K562 (cell line): Measurements from ENCODE around the gene CITED2. TPM values are rescaled to one million over a fixed set of nuclear protein-coding genes. Genes with fewer than 3 reads are reported as not detected.

Experiments used
- ARHGAP35 ChIP-seq: fragments of 450-650 bp; IDR thresholded peaks from 2 replicates; pipeline ENCODE4 v1.6.1; 2018; ENCODE audit not compliant: partially characterized antibody
- ELK1 ChIP-seq: sonication (generic); formaldehyde crosslinking; IDR thresholded peaks from 2 replicates; pipeline ENCODE4 v1.8.1; 2022; ENCODE audit warnings: missing genetic modification reagents
- ID3 ChIP-seq, 2 experiments: fragments of 250-450 bp in 1 of 2; fragments of 450-650 bp in 1 of 2; sonication (Bioruptor Pico) in 1 of 2; IDR thresholded peaks; 2 replicates each; pipeline versions ENCODE4 v1.6.1 to v1.8.0; 2016 to 2021; ENCODE audit warnings: mild to moderate bottlenecking in 2 of 2, moderate library complexity in 2 of 2, missing compliant biosample characterization in 1 of 2, missing genetic modification characterization in 1 of 2
- MECOM ChIP-seq: fragments of 250-450 bp; sonication (Bioruptor Pico); IDR thresholded peaks from 2 replicates; pipeline ENCODE4 v1.8.0; 2022; ENCODE audit warnings: inconsistent platforms
- MYC ChIP-seq, 2 experiments: fragments of 250-450 bp in 1 of 2; sonication (Bioruptor Pico) in 1 of 2; IDR thresholded peaks; 2 replicates each; pipeline versions ENCODE4 v1.5.1 to v1.6.1; 2012 to 2021; ENCODE audit warnings: low read depth in 2 of 2, borderline replicate concordance in 1 of 2, improper control_type of control experiment in 1 of 2, low read length in 1 of 2, mild to moderate bottlenecking in 1 of 2, moderate library complexity in 1 of 2
- POLR2A ChIP-seq: fragments of 450-650 bp; conservative IDR thresholded peaks from 2 replicates; pipeline ENCODE4 v1.6.1; 2016
- PRDM10 ChIP-seq: fragments of 450-650 bp; IDR thresholded peaks from 2 replicates; pipeline ENCODE4 v1.6.1; 2018; ENCODE audit not compliant: partially characterized antibody
- PRMT5 ChIP-seq: sonication (generic); formaldehyde crosslinking; IDR thresholded peaks from 2 replicates; pipeline ENCODE4 v1.5.0; 2020; ENCODE audit warnings: missing genetic modification reagents
- PTTG1 ChIP-seq: fragments of 450-650 bp; IDR thresholded peaks from 2 replicates; pipeline ENCODE4 v1.6.1; 2016; ENCODE audit warnings: low read depth, mild to moderate bottlenecking, missing genetic modification characterization, missing compliant biosample characterization
- RBBP5 ChIP-seq: fragments of 200-600 bp; sonication (generic); IDR thresholded peaks from 2 replicates; pipeline ENCODE4 v1.6.1; 2012; ENCODE audit warnings: borderline replicate concordance, mild to moderate bottlenecking, low read length, control low read depth, inconsistent platforms; ENCODE audit not compliant: insufficient read depth, poor library complexity, severe bottlenecking
- TFAP4 ChIP-seq: sonication (generic); formaldehyde crosslinking; IDR thresholded peaks from 2 replicates; pipeline ENCODE4 v1.8.0; 2022; ENCODE audit warnings: missing genetic modification reagents, mild to moderate bottlenecking, moderate library complexity, borderline replicate concordance
- THRB ChIP-seq: fragments of 450-650 bp; formaldehyde crosslinking; conservative IDR thresholded peaks from 2 replicates; pipeline ENCODE4 v1.4.0; 2022; ENCODE audit warnings: mild to moderate bottlenecking, missing genetic modification characterization
- ZKSCAN1 ChIP-seq: fragments of 150-350 bp; IDR thresholded peaks from 2 replicates; pipeline ENCODE4 v1.6.1; 2016; ENCODE audit warnings: low read depth, low read length
- ZNF511 ChIP-seq: sonication (generic); formaldehyde crosslinking; IDR thresholded peaks from 2 replicates; pipeline ENCODE4 v1.8.0; 2022; ENCODE audit warnings: mild to moderate bottlenecking, missing genetic modification reagents
- ZSCAN32 ChIP-seq: fragments of 450-650 bp; formaldehyde crosslinking; IDR thresholded peaks from 2 replicates; pipeline ENCODE4 v1.4.0; 2020; ENCODE audit warnings: mild to moderate bottlenecking, moderate library complexity
- polyA plus RNA-seq, 8 experiments: library from polyadenylated mRNA; depleted of rRNA in 4 of 8; stranded (reverse) in 5 of 8; unstranded in 3 of 8; fragments of >200 nt; fragmentation: Nextera tagmentation in 2 of 8; fragmentation: Illumina TruSeq in 1 of 8; extraction: Ambion mirVana in 2 of 8; extraction: Trizol in 1 of 8; gene quantifications; 2 replicates each; pipeline versions ENCODE4 v1.2.1 to v1.2.3, GENCODE V29; 2011 to 2014; ENCODE audit warnings: inconsistent platforms in 1 of 8, missing spikeins in 1 of 8
- total RNA-seq, 7 experiments: library from RNA; depleted of rRNA in 6 of 7; stranded (reverse); fragments of >200 nt in 6 of 7; fragmentation: Illumina TruSeq in 2 of 7; extraction: Trizol in 2 of 7; gene quantifications; 2 replicates each; pipeline versions ENCODE4 v1.2.1 to v1.2.3, GENCODE V29; 2011 to 2021; ENCODE audit warnings: low replicate concordance in 1 of 7

The CITED2 gene
- total and polyA plus RNA-seq, 9 of the 15 experiments (the other 6 are each of a cell fraction or from before 2014, with no cell fraction given): 0.21 to 86.1 (median 17.5) TPM

GRCh38 chr6:139373154-139373927 lies 1.1 kb downstream of the CITED2 start (continued):
- TF ChIP-seq MYC (IDR thresholded peaks at IDR 0.05; ENCODE audit: low read depth, low read length): no peak; the same call in 1 of the 2 replicates
- 0 out of 2 replicates have a peak, but pooled peaks have one; percentile 34 for TF ChIP-seq MYC (CRISPR knock-in tag; IDR thresholded peaks at IDR 0.05; ENCODE audit: borderline replicate concordance, low read depth)
- 0 out of 2 replicates have a peak, but pooled peaks have one; percentile 9 for TF ChIP-seq THRB
- TF ChIP-seq RBBP5: peak; percentile 85
- TF ChIP-seq ARHGAP35: no peak
- 0 out of 2 replicates have a peak, but pooled peaks have one; percentile 33 for TF ChIP-seq TFAP4 (CRISPR knock-in tag)
- no peak for TF ChIP-seq MECOM (CRISPR knock-in tag)
- 0 out of 2 replicates have a peak, but pooled peaks have one; percentile 65 for TF ChIP-seq ELK1
- peak; percentile 53; the same call in 1 of the 2 replicates for TF ChIP-seq ZSCAN32 (CRISPR knock-in tag)
- TF ChIP-seq PTTG1: no peak
- TF ChIP-seq ID3 (CRISPR knock-in tag; IDR thresholded peaks at IDR 0.05): no peak
- peak; percentile 35; the same call in 1 of the 2 replicates for TF ChIP-seq ID3 (tag; IDR thresholded peaks at IDR 0.05)
- TF ChIP-seq ZNF511 (CRISPR knock-in tag): no peak
- no peak for TF ChIP-seq ZKSCAN1
- no peak for TF ChIP-seq POLR2A
- no peak for TF ChIP-seq PRDM10
- TF ChIP-seq PRMT5 (CRISPR knock-in tag): no peak
